CD14-positive monocyte (primary cell): Measurements from ENCODE around the gene DEPDC5. TPM values are rescaled to one million over a fixed set of nuclear protein-coding genes. Genes with fewer than 3 reads are reported as not detected.

Experiments used
- DNase-seq, 3 donors: peaks; one replicate each; pipeline ENCODE4 v3.0.0-alpha.2; 2011 to 2022
- H2AFZ ChIP-seq: 2 replicates; pipeline ENCODE4 v1.6.0; 2012; ENCODE audit warnings: mild to moderate bottlenecking, low read depth, low read length, inconsistent platforms; ENCODE audit not compliant: insufficient read depth, poor library complexity, severe bottlenecking
- H3K27ac ChIP-seq, 2 donors: 1 replicate in 1 of 2; 2 replicates in 1 of 2; pipeline ENCODE4 v1.5.1; 2012 to 2013; ENCODE audit warnings: low read length in 2 of 2, control low read depth in 1 of 2, inconsistent platforms in 1 of 2, low read depth in 1 of 2, mild to moderate bottlenecking in 1 of 2
- H3K27me3 ChIP-seq, 2 donors: one replicate each; pipeline versions ENCODE4 v1.6.0 to v1.6.1; 2011 to 2013; ENCODE audit warnings: low read length in 2 of 2; ENCODE audit not compliant: control insufficient read depth in 2 of 2, insufficient read depth in 2 of 2
- H3K36me3 ChIP-seq, 2 donors: replicated peaks in 1 of 2; 1 replicate in 1 of 2; 2 replicates in 1 of 2; pipeline versions ENCODE4 v1.5.1 to v1.6.1; 2012 to 2013; ENCODE audit warnings: low read length in 2 of 2, control low read depth in 1 of 2, inconsistent platforms in 1 of 2, mild to moderate bottlenecking in 1 of 2; ENCODE audit not compliant: insufficient read depth in 2 of 2, control insufficient read depth in 1 of 2
- H3K4me1 ChIP-seq, 2 donors: 1 replicate in 1 of 2; 2 replicates in 1 of 2; pipeline versions ENCODE4 v1.5.1 to v1.6.1; 2012 to 2013; ENCODE audit warnings: low read length in 2 of 2, control low read depth in 1 of 2, inconsistent platforms in 1 of 2, mild to moderate bottlenecking in 1 of 2, moderate library complexity in 1 of 2; ENCODE audit not compliant: insufficient read depth in 2 of 2, control insufficient read depth in 1 of 2
- H3K4me2 ChIP-seq: replicated peaks from 2 replicates; pipeline ENCODE3; 2012; ENCODE audit warnings: low read length, moderate library complexity, mild to moderate bottlenecking; ENCODE audit not compliant: poor library complexity, severe bottlenecking; ENCODE audit errors: extremely low read depth
- H3K4me3 ChIP-seq, 3 experiments: fragments of 200-600 bp in 1 of 3; sonication (generic) in 1 of 3; replicated peaks in 1 of 3; 1 replicate in 2 of 3; 2 replicates in 1 of 3; pipeline ENCODE4 v1.5.1; 2011 to 2013; ENCODE audit warnings: low read length in 3 of 3, mild to moderate bottlenecking in 3 of 3, control low read depth in 2 of 3, low read depth in 2 of 3, inconsistent platforms in 1 of 3, moderate library complexity in 1 of 3
- H3K79me2 ChIP-seq: 2 replicates; pipeline ENCODE4 v1.6.0; 2012; ENCODE audit warnings: mild to moderate bottlenecking, control low read depth, inconsistent platforms, low read length, moderate library complexity; ENCODE audit not compliant: insufficient read depth
- H3K9ac ChIP-seq: 2 replicates; pipeline ENCODE4 v1.6.0; 2017; ENCODE audit warnings: low read length, mild to moderate bottlenecking; ENCODE audit not compliant: insufficient read depth, poor library complexity, severe bottlenecking
- H3K9me3 ChIP-seq, 2 donors: replicated peaks in 1 of 2; 1 replicate in 1 of 2; 2 replicates in 1 of 2; pipeline versions ENCODE4 v1.5.1 to v1.6.1; 2012 to 2013; ENCODE audit warnings: low read length in 2 of 2, control low read depth in 1 of 2; ENCODE audit not compliant: control insufficient read depth in 1 of 2, insufficient read depth in 1 of 2
- H4K20me1 ChIP-seq: 2 replicates; pipeline ENCODE4 v1.6.0; 2012; ENCODE audit warnings: mild to moderate bottlenecking, low read length, control low read depth, moderate library complexity; ENCODE audit not compliant: insufficient read depth
- H3K27ac Mint-ChIP-seq, 7 donors: one replicate each; pipeline ENCODE4 v1.8.0; 2020; ENCODE audit warnings: mild to moderate bottlenecking in 7 of 7, mixed read lengths in 7 of 7, moderate library complexity in 6 of 7, inconsistent platforms in 2 of 7
- H3K27me3 Mint-ChIP-seq, 3 donors: one replicate each; pipeline ENCODE4 v1.8.0; 2021 to 2022; ENCODE audit warnings: low read depth in 3 of 3, mild to moderate bottlenecking in 3 of 3, mixed read lengths in 3 of 3, moderate library complexity in 3 of 3, inconsistent platforms in 1 of 3
- H3K36me3 Mint-ChIP-seq, 2 donors: one replicate each; pipeline ENCODE4 v1.8.0; 2020; ENCODE audit warnings: mixed read lengths in 2 of 2, inconsistent platforms in 1 of 2, mild to moderate bottlenecking in 1 of 2
- H3K4me1 Mint-ChIP-seq: one replicate; pipeline ENCODE4 v1.8.0; 2020; ENCODE audit warnings: mild to moderate bottlenecking, mixed read lengths
- H3K4me3 Mint-ChIP-seq, 2 donors: one replicate each; pipeline ENCODE4 v1.8.0; 2020; ENCODE audit warnings: mild to moderate bottlenecking in 2 of 2, mixed read lengths in 2 of 2, moderate library complexity in 1 of 2
- H3K9me3 Mint-ChIP-seq, 7 donors: one replicate each; pipeline ENCODE4 v1.8.0; 2020 to 2022; ENCODE audit warnings: mixed read lengths in 7 of 7, mild to moderate bottlenecking in 6 of 7, moderate library complexity in 6 of 7, inconsistent platforms in 2 of 7
- CTCF ChIP-seq: fragments of 200-600 bp; IDR thresholded peaks from one replicate; pipeline ENCODE4 v1.8.0; 2022; ENCODE audit warnings: antibody characterized with exemption, mild to moderate bottlenecking
- WGBS: methylation state at CpG from one replicate; pipeline ENCODE4 v1.1.5; 2013; ENCODE audit warnings: missing lambda C conversion rate; ENCODE audit not compliant: insufficient coverage; 5-methylcytosine and 5-hydroxymethylcytosine counted together
- intact Hi-C, 2 donors: fragments of 100-400 bp; cut with micrococcal nuclease; formaldehyde crosslinking; loops; one replicate each; pipeline versions ENCODE4 v1.15.0 to v1.15.1; 2023
- polyA plus RNA-seq, 3 donors: library from polyadenylated mRNA; depleted of rRNA in 1 of 3; unstranded in 2 of 3; stranded (reverse) in 1 of 3; fragments of 300-500 nt in 2 of 3; fragments of >200 nt in 1 of 3; fragmentation: Illumina TruSeq in 2 of 3; gene quantifications; 1 replicate in 2 of 3; 2 replicates in 1 of 3; pipeline ENCODE4 v1.2.3, GENCODE V29; 2012 to 2021

Gene DEPDC5
- polyA plus RNA-seq, 3 donors: 2.2 to 19.5 (median 4.1) TPM

GRCh38 chr22:31816750-31817149 lies 62.9 kb downstream of the DEPDC5 start:
- H3K4me1 ChIP-seq: no peaks in the 10 kb centered on the region
- H3K27me3 ChIP-seq: no peaks in the 10 kb centered on the region
- no peak overlapping the region for H3K4me3 ChIP-seq
- H3K36me3 ChIP-seq: peaks cover 93 to 97% of the 10 kb centered on the region in 2 donors
- no peak overlapping the region for H3K9ac ChIP-seq
- Mint-ChIP-seq H3K36me3 (peaks cover 86 to 99% of the 10 kb centered on the region in 2 donors), H3K4me1 (no peaks in the 10 kb centered on the region), H3K9me3 (no peaks in the 10 kb centered on the region), H3K4me3 (no peak overlapping the region), H3K27ac (no peak overlapping the region), H3K27me3 (peaks cover 0 to 3% (median 0%) of the 10 kb centered on the region in 3 donors)
- no peak for DNase-seq
- no peak overlapping the region for H3K4me2 ChIP-seq
- H3K79me2 ChIP-seq: no peaks in the 10 kb centered on the region
- H2AFZ ChIP-seq: no peak overlapping the region
- H3K27ac ChIP-seq: no peak overlapping the region
- intact Hi-C loops: loop anchor here in 1 of 2 donors (10.0 kb wide), 1 partner anchor 52 kb away; no protein-coding TSS in a partner anchor
- no peak for TF ChIP-seq CTCF
- WGBS: 100% methylated on average over 1 of the region's 4 CpGs
- no peaks in the 10 kb centered on the region for H3K9me3 ChIP-seq
- no peaks in the 10 kb centered on the region for H4K20me1 ChIP-seq

- H3K27ac ChIP-seq: no peak overlapping the region
- no peak overlapping the region for H2AFZ ChIP-seq
- no peak overlapping the region for H3K4me3 ChIP-seq
- no peak overlapping the region for H3K27ac Mint-ChIP-seq
- TF ChIP-seq CTCF: no peak
- no peaks in the 10 kb centered on the region for H4K20me1 ChIP-seq
- H3K9me3 Mint-ChIP-seq: no peaks in the 10 kb centered on the region
- H3K4me3 Mint-ChIP-seq: no peak overlapping the region
- no peaks in the 10 kb centered on the region for H3K79me2 ChIP-seq
- no peak overlapping the region for H3K9ac ChIP-seq
- intact Hi-C loops: loop anchor here in 1 of 2 donors (10.0 kb wide), 1 partner anchor 54 kb away; no protein-coding TSS in a partner anchor
- 93% methylated on average over 8 of the region's 10 CpGs for WGBS
- no peaks in the 10 kb centered on the region for H3K9me3 ChIP-seq
- no peaks in the 10 kb centered on the region for H3K4me1 ChIP-seq
- H3K36me3 Mint-ChIP-seq: peaks cover 91 to 100% of the 10 kb centered on the region in 2 donors
- H3K27me3 ChIP-seq: no peaks in the 10 kb centered on the region
- no peaks in the 10 kb centered on the region for H3K4me1 Mint-ChIP-seq
- H3K4me2 ChIP-seq: no peak overlapping the region
- peaks cover 0 to 2% (median 0%) of the 10 kb centered on the region in 3 donors for H3K27me3 Mint-ChIP-seq
- H3K36me3 ChIP-seq: peaks cover 95 to 100% of the 10 kb centered on the region in 2 donors
- DNase-seq: no peak
Observed at GRCh38 chr22:31818481-31819392, 64.9 kb downstream of the DEPDC5 start.
